ENCODE data around the gene SSPN. TPM values are rescaled to one million over a fixed set of nuclear protein-coding genes. Genes with fewer than 3 reads are reported as not detected.

Gene SSPN
- total RNA-seq, 3 donors from 2014 or later (not counting 1 experiment from before 2014, with no cell fraction given): 0.95 TPM; not detected in 2

GRCh38 chr12:26162174-26162573 lies 33.2 kb upstream of the SSPN start:
- H3K4me3 ChIP-seq (ENCODE audit: low read length): no peak overlapping the region
- Mint-ChIP-seq H3K27me3 (ENCODE audit: low read depth in 2 of 2) (peaks cover 4 to 14% of the 10 kb centered on the region in 2 donors), H3K4me3 (no peak overlapping the region), H3K27ac (no peak overlapping the region), H3K9me3 (no peaks in the 10 kb centered on the region), H3K36me3 (no peaks in the 10 kb centered on the region), H3K4me1 (no peaks in the 10 kb centered on the region)
- no peaks in the 10 kb centered on the region for H3K27me3 ChIP-seq (ENCODE audit: control insufficient read depth, insufficient read depth, low read length)
- no peaks in the 10 kb centered on the region for H3K36me3 ChIP-seq (ENCODE audit: control insufficient read depth, insufficient read depth, low read length)
- no peak overlapping the region for H3K27ac ChIP-seq (ENCODE audit: low read length)
- intact Hi-C loops (cut with micrococcal nuclease): no loop called here
- ATAC-seq: no peak
- no peak for DNase-seq
- no peaks in the 10 kb centered on the region for H3K9me3 ChIP-seq (ENCODE audit: control insufficient read depth, insufficient read depth, low read length)
- 63% methylated on average over 1 of the region's 1 CpG for WGBS (ENCODE audit: insufficient coverage)
- no peak for TF ChIP-seq CTCF (IDR thresholded peaks at IDR 0.05)
- H3K4me1 ChIP-seq (ENCODE audit: control insufficient read depth, insufficient read depth, low read length): peaks cover 5% of the 10 kb centered on the region

- Histone ChIP-seq H3K27me3 (ENCODE audit: control insufficient read depth, insufficient read depth, low read length) (no peaks in the 10 kb centered on the region), H3K27ac (ENCODE audit: low read length) (no peak overlapping the region), H3K36me3 (ENCODE audit: control insufficient read depth, insufficient read depth, low read length) (no peaks in the 10 kb centered on the region), H3K4me1 (ENCODE audit: control insufficient read depth, insufficient read depth, low read length) (peaks cover 5% of the 10 kb centered on the region), H3K9me3 (ENCODE audit: control insufficient read depth, insufficient read depth, low read length) (no peaks in the 10 kb centered on the region), H3K4me3 (ENCODE audit: low read length) (no peak overlapping the region)
- Mint-ChIP-seq H3K27ac (no peak overlapping the region), H3K4me3 (no peak overlapping the region), H3K36me3 (no peaks in the 10 kb centered on the region), H3K9me3 (no peaks in the 10 kb centered on the region), H3K27me3 (ENCODE audit: low read depth in 2 of 2) (peaks cover 6 to 19% of the 10 kb centered on the region in 2 donors), H3K4me1 (no peaks in the 10 kb centered on the region)
- WGBS (ENCODE audit: insufficient coverage): 69% methylated on average over 3 of the region's 4 CpGs
- intact Hi-C loops (cut with micrococcal nuclease): no loop called here
- DNase-seq (no peak), ATAC-seq (no peak)
- TF ChIP-seq CTCF (IDR thresholded peaks at IDR 0.05): no peak
These were observed 32.5 kb upstream of the SSPN start for GRCh38 chr12:26162905-26163304.

- peaks cover 15 to 25% of the 10 kb centered on the region in 2 donors for H3K27me3 Mint-ChIP-seq (ENCODE audit: low read depth in 2 of 2)
- WGBS (ENCODE audit: insufficient coverage): 94% methylated on average over 2 of the region's 3 CpGs
These were observed 31.3 kb upstream of the SSPN start for GRCh38 chr12:26164118-26164517.

More at GRCh38 chr12:26164118-26164517, 31.3 kb upstream of the SSPN start:
- ATAC-seq (no peak), DNase-seq (no peak)
- no peaks in the 10 kb centered on the region for H3K4me1 Mint-ChIP-seq
- H3K27ac Mint-ChIP-seq: no peak overlapping the region
- Histone ChIP-seq H3K27me3 (ENCODE audit: control insufficient read depth, insufficient read depth, low read length) (no peaks in the 10 kb centered on the region), H3K36me3 (ENCODE audit: control insufficient read depth, insufficient read depth, low read length) (no peaks in the 10 kb centered on the region), H3K4me3 (ENCODE audit: low read length) (no peak overlapping the region), H3K27ac (ENCODE audit: low read length) (no peak overlapping the region), H3K9me3 (ENCODE audit: control insufficient read depth, insufficient read depth, low read length) (no peaks in the 10 kb centered on the region), H3K4me1 (ENCODE audit: control insufficient read depth, insufficient read depth, low read length) (peaks cover under 1% of the 10 kb centered on the region)
- no peak for TF ChIP-seq CTCF (IDR thresholded peaks at IDR 0.05)
- no peaks in the 10 kb centered on the region for H3K9me3 Mint-ChIP-seq
- H3K36me3 Mint-ChIP-seq: no peaks in the 10 kb centered on the region
- intact Hi-C loops (cut with micrococcal nuclease): no loop called here
- no peak overlapping the region for H3K4me3 Mint-ChIP-seq
